Measurements from ENCODE around the gene NCBP3.

DNA sequence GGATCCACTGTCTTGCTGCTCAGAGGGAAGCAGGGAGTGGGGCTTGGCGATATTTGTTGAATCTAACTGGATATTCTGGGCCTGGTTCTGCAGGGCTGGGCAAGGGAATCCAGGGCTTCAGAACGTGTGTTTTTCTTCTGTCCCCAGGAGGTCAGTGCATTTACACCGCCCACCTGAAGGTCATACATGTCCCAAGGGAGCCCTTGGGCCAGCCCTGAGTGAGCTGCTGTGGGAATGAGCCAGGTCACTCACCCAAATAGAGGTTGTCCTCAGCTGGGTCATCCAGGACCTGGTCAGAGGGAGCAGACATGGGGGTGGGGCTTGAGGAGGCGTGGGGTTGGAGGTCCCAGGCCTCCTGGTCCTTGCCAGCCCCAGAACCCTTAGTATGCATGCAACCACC is 36.2 kb upstream of the NCBP3 start:
- TF ChIP-seq ZNF274 (IDR thresholded peaks at IDR 0.05; ENCODE audit: low read depth, low read length) (no peak), YY1 (IDR thresholded peaks at IDR 0.05; ENCODE audit: insufficient read depth, insufficient read length) (no peak), SUZ12 (IDR thresholded peaks at IDR 0.05; ENCODE audit: extremely low read depth, insufficient read depth, insufficient read length) (no peak)

Data from NT2/D1 (cell line).